Measurements from ENCODE around the gene NAT14. TPM values are rescaled to one million over a fixed set of nuclear protein-coding genes. Genes with fewer than 3 reads are reported as not detected.

Gene NAT14
- total and polyA plus RNA-seq, 2 of the 8 experiments (the other 6 are each of a cell fraction or from before 2014, with no cell fraction given), result 47.1 to 71.2 TPM

GRCh38 chr19:55529636-55530234, 44.7 kb downstream of the NAT14 start (continued):
- TF ChIP-seq ATF2 (IDR thresholded peaks at IDR 0.05; ENCODE audit: low read length) (no peak), SIX5 (IDR thresholded peaks at IDR 0.05; ENCODE audit: low read depth, low read length) (no peak), JUND (IDR thresholded peaks at IDR 0.05; ENCODE audit: low read length) (no peak), HDAC6 (IDR thresholded peaks at IDR 0.05; ENCODE audit: low read depth, low read length) (no peak), RAD21 (IDR thresholded peaks at IDR 0.05 in 1 of 2, conservative IDR thresholded peaks at IDR 0.05 in 1 of 2; ENCODE audit: low read depth in 2 of 2, low read length in 2 of 2) (no peak), CTCF (IDR thresholded peaks at IDR 0.05; ENCODE audit: control extremely low read depth in 1 of 3, insufficient read depth in 1 of 3, low read depth in 1 of 3, low read length in 3 of 3) (no peak)
